Mammary epithelial cell (primary cell): ENCODE measurements around the gene MICAL1.

ENCODE experiments used
- CTCF ChIP-seq, 2 donors: IDR thresholded peaks in 1 of 2; conservative IDR thresholded peaks in 1 of 2; 2 replicates each; pipeline ENCODE4 v1.5.1; 2011 to 2012; ENCODE audit warnings: inconsistent platforms in 2 of 2, low read length in 2 of 2, mild to moderate bottlenecking in 2 of 2, control low read depth in 1 of 2, low read depth in 1 of 2; ENCODE audit not compliant: insufficient read depth in 1 of 2; ENCODE audit errors: extremely low read depth in 1 of 2
- EZH2 ChIP-seq: IDR thresholded peaks from 2 replicates; pipeline ENCODE4 v1.6.1; 2012; ENCODE audit warnings: low read length, inconsistent platforms, borderline replicate concordance

DNA sequence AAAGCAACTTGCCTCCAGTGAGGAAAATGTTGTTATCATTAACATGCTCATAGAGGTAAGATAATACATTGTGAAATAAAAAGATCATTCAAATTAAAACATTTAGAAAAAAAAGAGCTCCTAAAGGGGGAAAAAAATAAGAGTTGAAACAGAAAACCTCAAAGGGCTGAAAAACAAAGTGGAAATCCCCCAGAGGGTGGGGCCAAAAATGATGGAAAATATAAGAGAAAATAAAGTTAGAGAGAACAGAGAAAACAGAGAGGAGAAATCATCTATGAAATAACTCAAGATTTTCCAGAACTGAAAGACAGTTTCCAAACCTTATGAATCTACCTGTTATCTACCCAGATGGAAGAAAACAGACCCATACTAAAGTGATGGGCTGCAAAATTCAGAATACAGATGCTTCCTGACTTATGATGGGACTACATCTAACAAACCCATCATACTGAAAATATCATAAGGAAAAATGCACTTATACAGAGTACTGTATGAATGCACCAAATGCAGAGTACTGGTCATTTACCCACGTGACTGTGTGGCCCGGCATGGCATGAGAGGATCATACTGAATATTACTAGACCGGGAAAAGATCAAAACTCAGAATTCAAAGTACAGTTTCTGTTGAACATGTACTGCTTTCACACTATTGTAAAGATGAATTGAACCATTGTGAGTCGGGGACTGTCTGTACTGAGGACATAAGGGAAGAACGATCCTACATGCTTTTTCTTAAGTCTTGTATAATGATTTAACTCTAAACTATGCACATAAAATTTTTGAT lies 23.5 kb upstream of the MICAL1 start:
- TF ChIP-seq CTCF (conservative IDR thresholded peaks at IDR 0.05 in 1 of 2, IDR thresholded peaks at IDR 0.05 in 1 of 2; ENCODE audit: extremely low read depth in 1 of 2, insufficient read depth in 1 of 2, low read depth in 1 of 2, low read length in 2 of 2) (no peak), EZH2 (no peak)
